OCI-LY1 (cell line): ENCODE results near the gene IFNA1.

Source experiments
- CTCF ChIP-seq: fragments of 200-600 bp; sonication (generic), shearing (Covaris generic); IDR thresholded peaks from 2 replicates; pipeline ENCODE4 v1.5.1; 2017; ENCODE audit warnings: mild to moderate bottlenecking, antibody characterized with exemption, low read length, moderate library complexity, mixed read lengths
- EZH2 ChIP-seq: fragments of 200-600 bp; sonication (generic), shearing (Covaris generic); IDR thresholded peaks from 2 replicates; pipeline ENCODE4 v1.8.0; 2017; ENCODE audit warnings: borderline replicate concordance, mixed run types, mild to moderate bottlenecking, antibody characterized with exemption, low read length, moderate library complexity, mixed read lengths

GRCh38 chr9:21482213-21482612, 42.0 kb downstream of the IFNA1 start, which contains the start of gene IFNE:
- no peak for TF ChIP-seq CTCF
- no peak for TF ChIP-seq EZH2
